HG03060 (cell line): ENCODE measurements around the gene C6.
"Not testable (repeated sequence)": the region's sequence is repeated elsewhere in the genome, so short reads cannot be mapped to it uniquely, and the experiment has no call there.

ENCODE experiments used
- ATAC-seq: cut with Tn5 transposase; IDR thresholded peaks from one replicate; pipeline ENCODE4 v1.9.1; 2021; ENCODE audit warnings: low read depth, moderate number of reproducible peaks; ENCODE audit not compliant: unreplicated experiment

C6 gene

DNA sequence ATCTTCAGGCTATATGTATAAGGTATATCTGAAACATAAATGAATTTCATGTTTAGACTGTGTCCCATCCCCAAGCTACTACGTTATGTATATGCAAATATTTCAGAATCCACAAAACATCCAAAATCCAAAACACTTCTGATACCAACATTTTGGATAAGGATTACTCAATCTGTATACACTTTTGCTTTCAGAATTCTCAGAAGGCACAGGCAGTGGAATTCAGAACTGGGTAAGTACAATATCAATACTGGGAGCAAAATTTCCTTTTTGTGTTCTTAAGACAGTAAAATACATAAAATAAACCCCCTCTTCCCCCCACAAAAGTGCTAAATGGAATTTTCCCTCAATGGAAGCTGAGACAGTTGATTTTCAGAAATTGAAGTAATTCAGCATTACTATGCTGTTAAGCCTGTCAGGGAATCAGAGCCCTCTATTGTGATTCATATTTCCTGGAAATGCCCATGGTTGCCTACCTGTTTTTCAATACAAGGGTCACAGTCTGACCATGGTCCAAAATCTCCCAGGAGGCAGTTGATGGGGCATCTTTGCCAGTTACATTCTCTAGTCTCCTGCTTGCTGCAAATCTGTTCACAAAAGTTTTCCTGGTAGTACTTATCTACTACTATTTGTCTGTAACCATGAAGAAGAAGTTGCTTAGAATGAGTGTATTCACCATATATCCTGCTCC, 12.1 kb downstream of the C6 start:
- no peak for ATAC-seq

DNA sequence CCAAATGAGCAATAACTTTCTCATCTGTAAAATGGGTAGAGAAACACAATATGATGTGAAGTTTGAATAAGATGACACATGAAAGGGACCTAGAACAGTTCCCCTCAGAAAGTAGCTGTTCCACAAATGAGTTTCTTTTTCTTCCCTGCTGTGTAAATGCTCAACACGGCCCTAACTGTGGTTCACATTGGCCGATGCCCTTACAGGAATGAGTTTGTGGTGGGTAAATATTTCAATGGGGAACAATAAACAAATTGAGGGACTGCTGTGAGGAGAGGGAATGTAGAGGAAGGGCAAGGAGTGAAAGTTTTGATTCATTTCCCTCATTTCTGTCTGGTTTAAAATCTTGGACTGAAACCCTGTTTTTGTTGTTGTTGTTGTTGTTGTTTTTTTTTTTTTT, 12.8 kb downstream of the C6 start:
- no peak for ATAC-seq

DNA sequence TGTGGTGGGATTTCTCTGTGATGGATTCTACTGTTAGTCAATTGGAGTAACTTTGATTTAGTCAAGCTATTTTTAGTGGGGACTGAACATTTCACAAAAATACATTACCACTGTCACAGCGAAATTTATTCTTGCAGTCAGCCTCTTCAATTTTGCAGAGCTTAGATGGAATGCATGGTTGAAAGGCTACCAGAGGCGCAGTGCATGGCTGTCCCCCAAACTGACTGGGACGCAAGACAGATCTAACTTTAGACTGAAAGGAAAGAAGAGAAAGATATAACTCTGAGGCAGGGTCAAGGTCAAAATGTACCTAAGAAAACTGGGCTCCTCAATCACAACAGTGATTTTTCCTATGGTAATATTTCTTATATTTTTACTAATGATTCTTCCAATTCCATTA, 13.7 kb downstream of the C6 start:
- no peak for ATAC-seq

DNA sequence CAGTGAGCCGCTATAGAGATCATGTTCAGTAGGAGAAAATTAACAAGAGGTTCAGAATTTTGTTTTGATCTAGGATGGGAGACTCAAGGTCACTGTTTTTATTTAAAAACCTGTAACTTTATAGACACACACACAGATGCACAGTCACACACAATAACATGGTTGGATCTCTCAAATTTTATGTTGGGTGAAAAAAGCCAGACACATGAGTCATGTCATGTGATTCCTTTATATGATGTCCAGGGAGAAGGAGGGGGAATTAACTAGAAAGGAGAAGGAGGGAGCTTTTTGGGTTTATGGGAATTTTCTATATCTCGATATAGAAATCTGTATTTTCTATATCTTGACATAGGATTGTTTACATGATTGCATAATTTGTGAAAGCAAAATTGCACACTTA, 17.1 kb downstream of the C6 start:
- no peak for ATAC-seq

DNA sequence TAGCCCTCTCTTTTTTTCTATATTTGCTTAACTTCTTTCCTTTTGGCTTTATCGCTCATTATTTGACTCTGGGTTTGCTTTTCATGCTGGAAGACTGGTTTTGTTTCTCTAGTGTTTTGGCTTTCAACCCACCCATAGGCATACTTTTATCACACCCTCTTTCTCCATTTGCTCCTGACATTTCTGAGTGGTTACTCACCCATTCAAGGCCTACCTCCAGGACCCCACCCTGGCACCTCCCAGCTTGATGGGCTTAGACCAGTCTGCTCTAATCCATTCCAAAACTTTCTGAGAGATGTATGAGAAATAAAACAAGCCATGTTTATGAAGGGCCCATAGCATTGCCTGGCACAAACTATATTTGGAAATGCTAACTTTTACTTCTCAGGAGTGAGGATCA, 18.1 kb downstream of the C6 start:
- no peak for ATAC-seq

DNA sequence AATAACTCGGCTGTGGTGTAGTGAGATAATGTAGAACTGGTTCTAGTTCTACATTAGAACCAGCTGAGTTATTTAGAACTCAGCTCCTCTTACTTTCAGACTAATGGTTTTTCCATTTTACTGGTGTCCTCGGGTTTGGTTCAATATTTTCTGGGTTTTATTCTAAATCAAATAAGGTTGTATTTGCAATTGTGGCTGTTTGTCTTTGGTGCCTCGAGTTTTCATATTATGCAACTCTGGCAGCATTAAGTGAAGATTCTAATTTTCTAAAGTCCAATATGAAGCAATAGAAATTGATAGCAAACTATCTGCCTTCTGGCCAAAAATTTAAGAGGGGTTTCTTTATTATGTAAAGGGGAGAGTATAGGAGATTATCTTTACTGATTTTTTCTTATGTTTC, 19.0 kb downstream of the C6 start:
- ATAC-seq, result no peak

DNA sequence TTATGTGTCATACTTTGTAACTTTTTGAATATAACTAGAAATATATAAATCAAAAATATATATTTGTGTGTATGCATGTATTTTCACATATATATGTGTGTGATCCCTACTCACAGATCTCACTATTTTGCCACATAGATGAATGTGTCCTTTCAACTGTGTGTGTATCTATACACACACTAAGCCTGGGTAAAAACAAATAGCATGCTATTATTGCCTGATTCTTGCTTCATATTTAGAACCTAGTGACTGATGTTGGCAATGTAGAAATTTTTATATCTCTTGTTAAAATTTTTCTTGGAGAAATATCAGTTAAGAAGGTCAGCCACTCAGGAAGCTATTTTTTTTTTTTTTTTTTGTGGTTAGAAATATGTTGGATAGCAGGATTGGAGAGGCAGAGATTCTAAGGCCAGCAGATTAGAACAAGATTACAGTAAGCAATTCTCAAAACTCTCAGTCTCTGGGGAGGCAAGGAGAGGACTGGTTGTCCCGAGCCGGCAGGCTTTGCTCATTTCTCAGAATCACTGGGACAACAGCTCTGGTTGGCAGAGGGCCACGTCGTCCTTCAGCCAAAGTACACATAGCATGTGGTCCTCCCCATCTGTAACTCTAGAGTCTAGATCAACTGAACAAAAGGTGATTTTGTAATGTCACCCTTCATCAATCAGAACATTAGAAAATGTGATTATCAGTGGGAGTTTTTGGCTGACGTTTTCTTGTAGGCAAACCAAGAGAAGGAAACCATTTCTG, 19.7 kb downstream of the C6 start:
- ATAC-seq, result no peak

DNA sequence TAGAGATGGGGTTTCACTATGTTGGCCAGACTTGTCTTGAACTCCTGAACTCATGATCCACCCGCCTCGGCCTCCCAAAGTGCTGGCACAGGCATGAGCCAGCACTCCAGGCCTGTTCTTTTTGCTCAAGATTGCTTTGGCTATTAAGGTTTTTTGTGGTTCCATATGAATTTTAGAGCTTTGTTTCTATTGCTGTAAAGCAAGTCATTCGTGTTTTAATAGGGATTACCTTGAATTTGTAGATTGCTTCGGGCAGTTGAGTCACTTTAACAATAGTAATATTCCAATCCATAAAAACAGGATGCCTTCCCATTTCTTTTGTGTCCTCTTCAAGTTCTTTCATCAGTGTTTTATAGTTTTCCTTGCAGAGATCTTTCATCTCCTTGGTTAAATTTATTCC, 22.1 kb downstream of the C6 start:
- ATAC-seq, result no peak

DNA sequence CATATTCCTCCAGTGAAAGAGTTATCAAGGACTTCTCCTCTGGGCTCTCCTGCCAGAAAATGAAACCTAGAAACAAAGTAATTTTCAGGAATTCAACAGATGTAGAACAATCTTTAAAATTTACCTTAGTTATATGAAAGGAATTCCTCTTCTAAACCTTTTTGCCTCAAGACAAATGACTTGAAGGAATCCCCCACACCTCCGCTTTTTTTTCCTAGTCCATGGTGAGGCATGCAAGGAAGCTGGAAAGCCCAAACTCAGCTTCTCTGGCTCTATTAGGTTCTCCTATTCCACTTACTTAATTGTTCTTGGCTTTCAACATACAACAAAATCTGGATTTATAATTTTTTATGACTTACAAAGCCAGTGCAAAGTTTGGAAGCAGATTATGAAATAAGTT, 27.2 kb downstream of the C6 start:
- ATAC-seq, result no peak

DNA sequence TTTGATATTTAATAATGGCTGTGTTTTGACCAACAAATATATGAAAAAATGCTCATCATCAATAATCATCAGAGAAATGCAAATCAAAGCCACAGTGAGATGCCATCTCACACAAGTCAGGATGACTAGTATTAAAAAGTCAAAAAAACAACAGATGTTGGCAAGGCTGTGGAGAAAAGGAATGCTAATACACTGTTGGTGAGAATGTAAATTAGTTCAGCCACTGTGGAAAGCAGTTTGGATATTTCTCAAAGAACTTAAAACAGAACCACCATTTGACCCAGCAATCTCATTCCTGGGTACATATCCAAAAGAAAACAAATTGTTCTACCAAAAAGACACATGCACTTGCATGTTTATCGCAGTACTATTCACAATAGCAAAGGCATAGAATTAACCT, 30.0 kb downstream of the C6 start:
- not testable (repeated sequence) for ATAC-seq

DNA sequence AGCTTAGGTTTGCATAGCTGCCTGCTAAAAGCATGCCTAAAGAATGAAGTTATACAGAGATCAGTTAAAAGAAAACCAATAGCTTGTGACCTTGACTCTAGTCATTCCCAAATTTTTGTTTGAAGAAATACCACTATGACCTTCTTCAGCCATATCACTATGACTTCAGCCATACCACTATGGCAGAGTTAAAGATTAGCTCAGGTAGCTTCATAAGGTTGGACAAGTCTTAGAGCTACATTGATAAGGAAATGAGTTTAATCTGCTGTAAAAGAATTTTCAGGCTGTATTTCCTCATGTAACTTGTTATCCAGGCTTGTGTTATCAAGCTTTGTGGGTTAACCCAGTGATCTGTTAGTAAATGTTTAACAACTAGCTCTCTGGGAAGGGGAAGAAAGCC, 30.7 kb downstream of the C6 start:
- no peak for ATAC-seq

DNA sequence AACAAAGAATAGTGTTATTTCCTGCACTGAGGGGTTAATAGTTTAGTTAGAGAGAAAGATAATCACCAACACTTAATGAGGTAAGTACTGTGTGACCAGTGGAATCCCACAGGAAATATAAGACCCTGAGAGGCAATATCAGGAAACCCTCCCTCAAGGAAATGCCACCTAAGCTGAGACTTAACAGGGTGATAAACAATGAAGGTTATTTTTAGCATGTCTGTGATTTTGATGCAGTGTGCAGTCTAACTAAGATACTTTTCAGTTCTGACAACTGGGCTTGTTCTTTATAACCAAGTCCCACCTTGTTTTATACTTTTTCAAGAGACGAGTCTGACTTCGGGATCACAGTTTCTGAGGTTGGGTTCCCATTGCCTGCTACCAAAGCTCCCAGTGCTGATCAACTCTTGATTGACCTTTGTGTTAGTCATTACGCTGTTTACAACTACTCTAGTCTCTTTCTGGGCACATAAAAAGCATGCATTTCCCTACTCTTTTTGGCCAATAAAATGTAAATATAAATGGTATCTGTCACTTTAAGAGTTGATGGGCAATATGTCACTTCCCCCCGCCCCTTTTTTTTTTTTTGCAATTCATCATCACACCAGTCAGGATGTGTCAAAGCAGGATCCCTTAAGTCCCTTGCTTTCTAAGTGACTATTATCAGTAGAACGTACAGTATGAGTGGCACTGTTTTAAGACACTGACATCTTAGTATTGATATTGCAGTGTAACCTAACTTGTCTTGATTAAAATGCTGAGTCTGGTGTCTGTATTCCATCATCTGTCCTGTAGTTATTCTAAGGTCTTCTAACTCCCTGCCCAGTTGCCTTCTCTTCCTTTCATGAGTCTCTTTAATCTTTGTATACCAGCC, 31.4 kb downstream of the C6 start:
- ATAC-seq, result no peak

DNA sequence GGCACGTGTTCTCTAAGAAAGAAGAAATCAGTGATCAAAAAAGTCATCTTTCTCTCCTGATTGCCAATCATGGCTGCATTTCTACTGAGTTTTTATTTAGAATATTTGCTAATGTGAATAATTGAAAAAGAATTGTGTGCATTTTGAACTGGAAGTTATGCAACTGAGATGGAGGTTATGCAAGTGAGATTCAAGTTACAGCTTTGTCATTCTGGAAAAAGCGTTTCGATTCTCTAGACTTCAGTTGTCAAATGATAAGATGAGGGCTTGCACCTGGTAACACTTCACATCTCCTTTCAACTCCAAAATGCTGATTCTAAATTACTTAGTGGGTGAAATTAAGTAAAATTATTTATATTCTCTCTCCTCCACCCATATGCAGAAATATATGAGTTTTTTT, 36.4 kb downstream of the C6 start:
- ATAC-seq, result no peak

DNA sequence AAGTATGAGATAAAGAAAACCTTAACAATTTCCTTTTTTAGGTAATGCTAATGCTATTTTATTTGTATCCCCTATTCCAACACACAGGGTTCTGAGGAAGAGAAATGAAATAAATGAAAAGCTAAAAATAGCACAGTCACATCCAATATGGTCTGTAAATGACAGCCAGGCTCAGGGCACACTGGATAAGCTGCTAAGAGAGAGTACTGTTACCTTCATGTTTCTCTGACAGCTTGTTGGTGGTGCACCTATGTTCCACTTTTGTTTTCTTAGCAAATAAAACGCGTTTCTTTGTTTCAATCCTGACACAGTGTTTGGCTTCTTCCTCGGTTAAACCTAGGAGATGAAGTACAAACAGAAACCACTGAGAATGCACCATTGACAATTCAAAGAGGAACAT, 41.3 kb downstream of the C6 start:
- no peak for ATAC-seq

DNA sequence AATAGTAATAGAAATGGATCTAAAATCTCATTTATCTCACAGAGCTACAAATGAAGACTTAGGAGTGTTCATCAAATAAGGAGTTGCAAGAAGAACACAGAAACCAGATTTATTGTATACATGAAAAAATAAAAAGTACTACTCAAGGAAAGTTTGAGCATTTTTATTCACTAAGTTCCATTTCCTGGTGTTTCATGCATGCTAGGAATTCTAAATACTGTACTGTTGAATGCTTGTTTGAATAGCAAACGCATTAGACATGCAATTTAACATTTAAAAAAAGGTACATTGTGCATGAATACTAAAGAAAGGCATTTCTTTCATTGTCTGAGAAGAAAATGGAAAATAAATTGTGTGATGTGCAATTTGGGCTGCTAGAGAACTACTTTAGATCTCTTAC, 52.1 kb downstream of the C6 start:
- ATAC-seq, result no peak

DNA sequence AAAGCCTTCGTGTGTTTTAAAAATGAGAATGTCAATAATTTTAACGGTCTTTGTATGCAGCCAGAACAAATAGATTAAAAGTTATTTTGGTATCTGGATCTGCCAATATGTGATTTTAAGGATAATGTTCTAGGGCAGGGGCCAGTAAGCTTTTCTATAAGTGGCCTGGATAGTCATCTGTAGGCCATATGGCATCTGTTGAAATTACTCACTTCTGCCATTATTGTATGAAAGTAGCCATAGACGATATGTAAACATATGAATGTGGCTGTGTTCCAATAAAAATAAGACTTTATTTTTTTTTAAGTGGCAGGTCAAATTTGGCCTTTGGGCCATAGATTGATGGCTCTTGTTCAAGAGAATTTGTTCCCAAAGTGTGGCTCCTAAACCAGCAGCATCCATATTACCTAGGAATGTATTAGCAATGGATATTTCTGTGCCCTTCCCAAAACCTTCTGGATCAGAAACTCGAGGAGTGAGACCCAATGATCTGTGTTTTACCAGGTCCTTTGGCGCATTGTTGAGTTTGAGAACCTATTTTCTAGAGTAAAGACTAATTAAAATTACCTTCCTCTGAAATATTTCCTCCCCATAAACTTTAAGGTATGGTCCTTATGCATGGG, 55.9 kb downstream of the C6 start:
- no peak for ATAC-seq

DNA sequence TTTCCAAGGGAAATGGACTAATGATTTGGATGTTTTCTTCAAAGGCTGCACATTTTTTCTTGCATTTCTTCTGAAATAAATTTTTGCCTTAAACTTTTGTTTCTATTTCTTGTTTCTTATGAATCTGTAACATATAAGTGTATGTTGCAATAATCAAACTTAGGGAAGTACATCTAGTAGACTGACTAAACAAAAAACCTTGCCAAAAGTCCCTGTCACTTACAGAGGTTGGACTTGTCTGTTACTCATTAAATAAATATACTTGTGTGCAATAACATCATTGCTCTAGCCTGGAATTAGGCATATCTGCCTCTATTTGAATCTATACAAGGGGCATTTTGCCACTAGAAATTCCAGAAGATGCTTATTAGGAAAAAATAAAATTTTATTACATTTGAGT, 56.6 kb downstream of the C6 start:
- ATAC-seq, result no peak

DNA sequence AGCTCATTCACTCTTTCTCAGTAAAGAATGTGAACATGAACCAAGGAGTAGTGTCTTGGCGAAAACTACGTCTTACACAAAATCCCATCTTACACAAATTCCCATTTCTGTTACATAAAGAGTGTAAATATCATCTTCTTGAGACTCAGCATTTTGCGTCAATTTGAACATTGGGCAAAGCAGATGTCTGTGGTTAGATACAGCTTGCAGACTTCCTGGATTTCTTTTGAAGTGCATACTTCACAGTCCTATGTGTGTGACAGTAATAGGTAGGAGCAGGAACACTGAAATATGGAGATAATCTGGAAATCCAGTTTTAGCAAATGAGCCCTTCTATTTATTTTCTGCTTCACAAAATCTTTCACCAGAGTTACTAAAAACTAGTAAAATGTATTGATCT, 58.8 kb downstream of the C6 start:
- ATAC-seq, result no peak

DNA sequence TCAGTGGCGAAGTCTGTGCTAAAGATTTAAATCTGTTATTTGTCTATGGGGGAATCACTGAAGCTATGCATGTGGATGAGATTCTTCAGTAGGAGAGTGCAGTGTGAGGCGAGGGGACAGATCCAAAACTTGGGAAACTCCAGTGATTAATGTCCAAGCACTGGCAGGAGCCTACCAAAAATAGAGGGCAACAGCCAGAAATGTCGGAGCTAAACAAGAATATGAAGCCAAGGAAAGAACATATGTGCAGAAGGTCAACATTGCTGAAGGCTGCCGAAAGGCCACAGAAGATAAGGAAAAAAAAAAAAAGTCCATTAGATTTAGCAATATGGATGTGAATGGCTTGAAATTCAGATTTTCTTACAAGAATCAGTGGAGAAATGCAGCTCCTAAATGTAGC, 61.8 kb downstream of the C6 start:
- no peak for ATAC-seq

DNA sequence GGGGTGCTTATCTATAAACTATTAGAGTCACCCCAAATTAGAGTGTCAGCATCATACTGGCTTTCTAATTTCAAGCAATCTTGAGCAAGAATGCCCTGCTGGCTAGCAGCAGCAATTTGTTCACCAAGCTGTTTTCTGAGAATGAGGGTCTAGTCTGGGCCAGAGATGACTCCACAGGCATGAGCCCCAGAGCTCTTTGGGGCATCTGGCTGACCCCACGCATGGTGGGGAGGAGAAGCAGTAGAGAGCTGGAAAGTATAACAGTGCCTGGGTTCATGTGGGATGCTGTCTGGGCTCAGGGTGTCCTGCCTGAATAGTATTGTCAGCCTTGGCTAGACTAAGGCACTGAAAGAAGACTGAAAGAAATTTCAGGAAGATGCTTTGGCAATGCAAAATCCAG, 64.9 kb downstream of the C6 start:
- ATAC-seq, result no peak

DNA sequence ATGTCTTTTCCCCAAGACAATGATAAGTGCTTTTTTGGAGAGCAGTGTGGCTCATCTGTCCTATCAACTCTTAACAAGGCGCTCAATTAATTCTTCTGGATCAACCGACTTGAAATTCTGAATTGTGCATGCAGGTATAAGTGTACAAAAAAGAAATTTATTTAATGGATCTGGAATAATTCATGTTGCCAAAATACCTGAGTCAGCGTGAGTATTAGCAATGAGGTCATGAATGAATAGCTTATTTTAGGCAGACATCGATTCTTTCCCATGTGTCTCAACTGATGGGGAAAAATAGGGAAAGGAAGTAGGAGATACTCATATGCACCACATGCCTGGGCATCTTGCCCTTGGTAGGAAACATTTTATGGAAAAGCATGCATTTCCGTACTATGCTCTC, 68.0 kb downstream of the C6 start:
- ATAC-seq, result no peak
